PFSK-1 (cell line): ENCODE measurements around the gene PSMD8.

Experiments used
- FOXP2 ChIP-seq: optimal IDR thresholded peaks from 2 replicates; pipeline ENCODE3; 2011; ENCODE audit warnings: borderline replicate concordance, control low read depth, inconsistent platforms; ENCODE audit not compliant: insufficient read depth; ENCODE audit errors: extremely low read length, extremely low read depth
- POLR2AphosphoS5 ChIP-seq: IDR thresholded peaks from 2 replicates; pipeline ENCODE4 v1.6.1; 2012; ENCODE audit warnings: low read depth, mild to moderate bottlenecking, control low read depth, low read length, moderate library complexity
- REST ChIP-seq, 2 experiments: IDR thresholded peaks; 2 replicates each; pipeline versions ENCODE4 v1.6.1 to v1.8.0; 2011 to 2012; ENCODE audit warnings: low read depth in 2 of 2, low read length in 2 of 2, control low read depth in 1 of 2, inconsistent platforms in 1 of 2, mild to moderate bottlenecking in 1 of 2, moderate library complexity in 1 of 2; ENCODE audit not compliant: insufficient read depth in 1 of 2
- SIN3A ChIP-seq: IDR thresholded peaks from 2 replicates; pipeline ENCODE4 v1.6.1; 2012; ENCODE audit warnings: mild to moderate bottlenecking, low read length, moderate library complexity, borderline replicate concordance; ENCODE audit not compliant: insufficient read depth
- TAF1 ChIP-seq: IDR thresholded peaks from 2 replicates; pipeline ENCODE4 v1.6.1; 2012; ENCODE audit warnings: low read length, control low read depth, borderline replicate concordance; ENCODE audit not compliant: insufficient read depth

The PSMD8 gene

GRCh38 chr19:38411041-38411712 lies 36.8 kb downstream of the PSMD8 start:
- TF ChIP-seq SIN3A (no peak), TAF1 (no peak), FOXP2 (no peak), POLR2AphosphoS5 (no peak)

GRCh38 chr19:38412491-38412890 lies 38.1 kb downstream of the PSMD8 start:
- TF ChIP-seq FOXP2 (no peak), SIN3A (no peak), REST (IDR thresholded peaks at IDR 0.05; ENCODE audit: insufficient read depth in 1 of 2, low read depth in 2 of 2, low read length in 2 of 2) (no peak), TAF1 (no peak), POLR2AphosphoS5 (no peak)

DNA sequence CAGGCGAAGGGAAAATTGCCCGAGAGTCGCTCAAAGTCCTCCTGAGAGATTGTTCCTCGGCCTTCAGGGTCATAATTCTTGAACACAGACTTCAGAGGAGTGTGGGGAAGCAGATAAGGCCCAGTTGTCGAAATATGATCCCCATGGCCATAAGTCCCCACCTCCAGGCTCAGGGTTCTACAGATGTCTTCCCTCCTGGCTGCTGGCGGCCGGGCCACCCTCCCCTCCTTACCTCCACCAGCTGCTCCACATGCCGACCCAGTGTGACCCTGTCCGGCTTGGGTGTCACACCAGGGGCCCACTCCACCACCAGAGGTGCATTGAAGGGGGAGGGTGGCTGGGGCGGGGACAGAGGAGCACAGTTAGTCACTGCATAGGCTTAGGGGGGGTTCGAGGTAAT lies 38.6 kb downstream of the PSMD8 start:
- TF ChIP-seq FOXP2 (no peak), TAF1 (no peak), REST (IDR thresholded peaks at IDR 0.05; ENCODE audit: insufficient read depth in 1 of 2, low read depth in 2 of 2, low read length in 2 of 2) (no peak), POLR2AphosphoS5 (no peak), SIN3A (no peak)

- TF ChIP-seq SIN3A, result no peak
- no peak for TF ChIP-seq REST (IDR thresholded peaks at IDR 0.05; ENCODE audit: insufficient read depth in 1 of 2, low read depth in 2 of 2, low read length in 2 of 2)
- TF ChIP-seq TAF1, result no peak
- no peak for TF ChIP-seq POLR2AphosphoS5
- TF ChIP-seq FOXP2, result no peak
Measured at GRCh38 chr19:38413416-38413815, 39.0 kb downstream of the PSMD8 start.

DNA sequence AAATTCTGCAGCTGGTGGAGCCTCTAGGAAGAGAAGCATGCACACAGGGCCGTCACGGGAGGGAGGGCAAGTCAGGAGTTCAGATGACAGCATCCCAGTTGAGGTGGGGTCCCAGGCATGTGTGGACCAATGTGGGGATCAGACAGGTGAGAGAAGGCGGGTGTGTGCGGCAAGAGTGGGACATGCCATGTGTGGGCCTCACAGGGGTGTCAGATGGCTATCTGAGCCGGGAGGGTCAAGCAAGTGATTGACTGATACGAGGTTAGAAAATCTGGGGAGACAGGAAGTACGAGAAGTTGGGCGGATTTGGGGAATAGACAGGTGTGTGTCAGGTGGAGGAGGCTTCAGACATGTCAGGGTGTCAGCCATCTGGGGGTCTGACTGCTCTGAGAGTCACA lies 42.8 kb downstream of the PSMD8 start:
- TF ChIP-seq POLR2AphosphoS5, result no peak
- no peak for TF ChIP-seq TAF1
- TF ChIP-seq FOXP2, result no peak
- TF ChIP-seq SIN3A, result no peak
- TF ChIP-seq REST (IDR thresholded peaks at IDR 0.05; ENCODE audit: insufficient read depth in 1 of 2, low read depth in 2 of 2, low read length in 2 of 2), result no peak
